Neural cell (in vitro differentiated cells): Measurements from ENCODE around the gene VSIR.

ENCODE experiments used
- EP300 ChIP-seq: fragments of 450-650 bp; conservative IDR thresholded peaks from 2 replicates; pipeline ENCODE4 v1.6.1; 2014; ENCODE audit warnings: antibody characterized with exemption, mild to moderate bottlenecking, moderate library complexity; ENCODE audit not compliant: poor library complexity, severe bottlenecking
- EZH2 ChIP-seq: fragments of 200-600, 300-800 bp; shearing (Covaris generic), sonication (generic); IDR thresholded peaks from 2 replicates; pipeline ENCODE4 v1.6.1; 2014; ENCODE audit warnings: antibody characterized with exemption, low read length, borderline replicate concordance, mild to moderate bottlenecking; ENCODE audit not compliant: insufficient read depth, poor library complexity, severe bottlenecking
- MXI1 ChIP-seq: fragments of 450-650 bp; conservative IDR thresholded peaks from 2 replicates; pipeline ENCODE4 v1.6.1; 2014; ENCODE audit warnings: antibody characterized with exemption, mild to moderate bottlenecking; ENCODE audit not compliant: poor library complexity, severe bottlenecking
- RAD21 ChIP-seq: fragments of 450-650 bp; conservative IDR thresholded peaks from 2 replicates; pipeline ENCODE4 v1.6.1; 2014; ENCODE audit warnings: antibody characterized with exemption, mild to moderate bottlenecking, moderate library complexity
- TAF1 ChIP-seq: IDR thresholded peaks from 2 replicates; pipeline ENCODE4 v1.6.1; 2012; ENCODE audit warnings: low read depth
- TF ChIP-seq, protein P1 (sequence below): IDR thresholded peaks from 2 replicates; pipeline ENCODE4 v1.6.1; 2012; ENCODE audit warnings: borderline replicate concordance
- TF ChIP-seq, protein P2 (sequence below): fragments of 450-650 bp; IDR thresholded peaks from 2 replicates; pipeline ENCODE4 v1.5.1; 2014; ENCODE audit warnings: antibody characterized with exemption, mild to moderate bottlenecking, moderate library complexity; ENCODE audit not compliant: poor library complexity, severe bottlenecking

DNA sequence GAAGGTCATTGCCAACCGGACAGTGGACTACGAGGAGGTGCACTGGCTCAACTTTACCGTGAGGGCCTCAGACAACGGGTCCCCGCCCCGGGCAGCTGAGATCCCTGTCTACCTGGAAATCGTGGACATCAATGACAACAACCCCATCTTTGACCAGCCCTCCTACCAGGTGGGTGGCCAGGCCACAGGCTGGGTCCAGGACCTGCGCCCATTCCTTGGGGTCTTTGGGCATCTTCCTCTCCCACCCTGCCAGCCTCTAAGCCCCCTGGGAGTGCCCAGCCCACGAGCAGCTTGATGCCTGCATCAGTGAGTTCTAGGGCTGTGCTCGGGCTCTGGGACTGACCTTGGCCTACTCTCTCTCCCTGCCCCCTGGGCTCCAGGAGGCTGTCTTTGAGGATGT, 25.8 kb upstream of the VSIR start:
- TF ChIP-seq, protein P1, sequence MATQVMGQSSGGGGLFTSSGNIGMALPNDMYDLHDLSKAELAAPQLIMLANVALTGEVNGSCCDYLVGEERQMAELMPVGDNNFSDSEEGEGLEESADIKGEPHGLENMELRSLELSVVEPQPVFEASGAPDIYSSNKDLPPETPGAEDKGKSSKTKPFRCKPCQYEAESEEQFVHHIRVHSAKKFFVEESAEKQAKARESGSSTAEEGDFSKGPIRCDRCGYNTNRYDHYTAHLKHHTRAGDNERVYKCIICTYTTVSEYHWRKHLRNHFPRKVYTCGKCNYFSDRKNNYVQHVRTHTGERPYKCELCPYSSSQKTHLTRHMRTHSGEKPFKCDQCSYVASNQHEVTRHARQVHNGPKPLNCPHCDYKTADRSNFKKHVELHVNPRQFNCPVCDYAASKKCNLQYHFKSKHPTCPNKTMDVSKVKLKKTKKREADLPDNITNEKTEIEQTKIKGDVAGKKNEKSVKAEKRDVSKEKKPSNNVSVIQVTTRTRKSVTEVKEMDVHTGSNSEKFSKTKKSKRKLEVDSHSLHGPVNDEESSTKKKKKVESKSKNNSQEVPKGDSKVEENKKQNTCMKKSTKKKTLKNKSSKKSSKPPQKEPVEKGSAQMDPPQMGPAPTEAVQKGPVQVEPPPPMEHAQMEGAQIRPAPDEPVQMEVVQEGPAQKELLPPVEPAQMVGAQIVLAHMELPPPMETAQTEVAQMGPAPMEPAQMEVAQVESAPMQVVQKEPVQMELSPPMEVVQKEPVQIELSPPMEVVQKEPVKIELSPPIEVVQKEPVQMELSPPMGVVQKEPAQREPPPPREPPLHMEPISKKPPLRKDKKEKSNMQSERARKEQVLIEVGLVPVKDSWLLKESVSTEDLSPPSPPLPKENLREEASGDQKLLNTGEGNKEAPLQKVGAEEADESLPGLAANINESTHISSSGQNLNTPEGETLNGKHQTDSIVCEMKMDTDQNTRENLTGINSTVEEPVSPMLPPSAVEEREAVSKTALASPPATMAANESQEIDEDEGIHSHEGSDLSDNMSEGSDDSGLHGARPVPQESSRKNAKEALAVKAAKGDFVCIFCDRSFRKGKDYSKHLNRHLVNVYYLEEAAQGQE = no peak
- TF ChIP-seq EZH2 (no peak), EP300 (no peak), MXI1 (no peak), TAF1 (no peak), RAD21 (no peak)
- TF ChIP-seq, protein P2, sequence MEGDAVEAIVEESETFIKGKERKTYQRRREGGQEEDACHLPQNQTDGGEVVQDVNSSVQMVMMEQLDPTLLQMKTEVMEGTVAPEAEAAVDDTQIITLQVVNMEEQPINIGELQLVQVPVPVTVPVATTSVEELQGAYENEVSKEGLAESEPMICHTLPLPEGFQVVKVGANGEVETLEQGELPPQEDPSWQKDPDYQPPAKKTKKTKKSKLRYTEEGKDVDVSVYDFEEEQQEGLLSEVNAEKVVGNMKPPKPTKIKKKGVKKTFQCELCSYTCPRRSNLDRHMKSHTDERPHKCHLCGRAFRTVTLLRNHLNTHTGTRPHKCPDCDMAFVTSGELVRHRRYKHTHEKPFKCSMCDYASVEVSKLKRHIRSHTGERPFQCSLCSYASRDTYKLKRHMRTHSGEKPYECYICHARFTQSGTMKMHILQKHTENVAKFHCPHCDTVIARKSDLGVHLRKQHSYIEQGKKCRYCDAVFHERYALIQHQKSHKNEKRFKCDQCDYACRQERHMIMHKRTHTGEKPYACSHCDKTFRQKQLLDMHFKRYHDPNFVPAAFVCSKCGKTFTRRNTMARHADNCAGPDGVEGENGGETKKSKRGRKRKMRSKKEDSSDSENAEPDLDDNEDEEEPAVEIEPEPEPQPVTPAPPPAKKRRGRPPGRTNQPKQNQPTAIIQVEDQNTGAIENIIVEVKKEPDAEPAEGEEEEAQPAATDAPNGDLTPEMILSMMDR = no peak
